GM18508 (cell line): ENCODE results near the gene RAB3B.

Source experiments
- ATAC-seq: cut with Tn5 transposase; IDR thresholded peaks from one replicate; pipeline ENCODE4 v1.9.1; 2021; ENCODE audit warnings: moderate number of reproducible peaks; ENCODE audit not compliant: insufficient read depth, unreplicated experiment

The RAB3B gene

GRCh38 chr1:51958824-51959223 lies 31.7 kb downstream of the RAB3B start:
- ATAC-seq = no peak

- ATAC-seq = no peak
Measured at GRCh38 chr1:51957618-51958017, 32.9 kb downstream of the RAB3B start.

- no peak for ATAC-seq
Measured at GRCh38 chr1:51956528-51957509, 33.7 kb downstream of the RAB3B start.

GRCh38 chr1:51955797-51956527 lies 34.5 kb downstream of the RAB3B start:
- ATAC-seq = no peak

GRCh38 chr1:51954783-51955182 lies 35.7 kb downstream of the RAB3B start:
- no peak for ATAC-seq

- ATAC-seq = no peak
Measured at GRCh38 chr1:51953079-51953478, 37.4 kb downstream of the RAB3B start.

GRCh38 chr1:51952638-51953037 lies 37.9 kb downstream of the RAB3B start:
- no peak for ATAC-seq

- no peak for ATAC-seq
Measured at GRCh38 chr1:51950701-51951100, 39.8 kb downstream of the RAB3B start.

- no peak for ATAC-seq
Measured at GRCh38 chr1:51949014-51949702, 41.3 kb downstream of the RAB3B start.

GRCh38 chr1:51948491-51948915 lies 42.0 kb downstream of the RAB3B start:
- no peak for ATAC-seq

- ATAC-seq = no peak
Measured at GRCh38 chr1:51946300-51946699, 44.2 kb downstream of the RAB3B start.

- no peak for ATAC-seq
Measured at GRCh38 chr1:51945591-51945990, 44.9 kb downstream of the RAB3B start.

- ATAC-seq = no peak
Measured at GRCh38 chr1:51942281-51942680, 48.2 kb downstream of the RAB3B start.

GRCh38 chr1:51941528-51941927 lies 49.0 kb downstream of the RAB3B start:
- no peak for ATAC-seq

GRCh38 chr1:51937112-51937511 lies 53.4 kb downstream of the RAB3B start:
- ATAC-seq = no peak

GRCh38 chr1:51936531-51936930 lies 54.0 kb downstream of the RAB3B start:
- no peak for ATAC-seq

- ATAC-seq = no peak
Measured at GRCh38 chr1:51933344-51933743, 57.2 kb downstream of the RAB3B start.

- no peak for ATAC-seq
Measured at GRCh38 chr1:51930329-51930728, 60.2 kb downstream of the RAB3B start.

- no peak for ATAC-seq
Measured at GRCh38 chr1:51928896-51929295, 61.6 kb downstream of the RAB3B start.

GRCh38 chr1:51927029-51927428 lies 63.5 kb downstream of the RAB3B start:
- no peak for ATAC-seq
